ENCODE data around the gene ADGB.
"Not testable (repeated sequence)": the region's sequence is repeated elsewhere in the genome, so short reads cannot be mapped to it uniquely, and the experiment has no call there.

The ADGB gene

GRCh38 chr6:146598772-146599405, at the start of gene ADGB:
ADGB (plus strand) TSS chr6:146598972; CDS start chr6:146599041, 69 bp downstream.
- DNase-seq: peak; percentile 78

- DNase-seq: no peak
Observed at GRCh38 chr6:146550911-146551310, 47.9 kb upstream of the ADGB start.

GRCh38 chr6:146551545-146551944, 47.2 kb upstream of the ADGB start:
- no peak for DNase-seq

DNA sequence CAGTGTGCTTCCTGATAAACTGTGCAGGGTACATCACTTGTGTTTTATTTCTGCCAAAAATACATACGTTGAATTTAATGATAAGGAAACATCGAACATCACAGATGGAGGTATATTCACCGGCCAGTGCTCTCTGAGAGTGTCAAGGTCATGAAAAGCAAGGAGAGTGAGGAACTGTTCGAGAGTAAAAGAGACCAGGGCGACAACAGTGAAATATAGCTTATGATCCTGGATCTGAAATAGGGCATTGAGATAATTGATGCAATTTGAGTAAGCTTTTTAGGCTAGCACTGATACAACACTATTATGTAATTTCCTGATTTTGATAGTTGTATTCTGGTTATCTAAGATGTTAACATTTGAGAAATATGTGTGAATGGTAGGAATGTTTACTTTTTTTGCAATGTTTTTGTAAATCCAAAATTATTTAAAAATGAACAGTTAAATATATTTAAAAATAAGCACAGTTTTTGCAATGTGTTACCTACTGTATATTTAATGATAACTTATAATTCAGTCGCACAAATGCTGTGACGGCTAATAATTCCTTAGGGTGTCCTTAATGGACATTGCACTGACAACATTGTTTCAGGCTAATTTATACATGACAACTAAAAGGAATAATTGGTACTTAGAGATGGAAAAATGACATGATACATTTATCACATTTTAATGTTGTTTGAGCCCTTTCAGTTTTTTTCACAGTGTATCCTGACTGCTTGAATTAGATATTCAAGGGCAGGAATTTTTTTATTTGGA, 45.2 kb upstream of the ADGB start:
- no peak for DNase-seq

GRCh38 chr6:146560607-146561006, 38.2 kb upstream of the ADGB start:
- DNase-seq: peak; percentile 27

DNA sequence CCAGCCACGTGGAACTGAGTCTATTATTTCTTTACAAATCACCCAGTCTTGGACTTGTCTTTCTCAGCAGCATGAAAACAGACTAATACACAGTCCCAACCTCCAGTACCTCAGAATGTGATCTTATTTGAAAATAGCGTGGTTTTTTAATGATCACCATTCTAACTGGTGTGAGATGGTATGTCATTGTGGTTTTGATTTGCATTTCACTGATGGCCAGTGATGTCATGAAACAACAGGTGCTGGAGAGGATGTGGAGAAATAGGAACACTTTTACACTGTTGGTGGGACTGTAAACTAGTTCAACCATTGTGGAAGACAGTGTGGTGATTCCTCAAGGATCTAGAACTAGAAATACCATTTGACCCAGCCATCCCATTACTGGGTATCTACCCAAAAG, 32.1 kb upstream of the ADGB start:
- not testable (repeated sequence) for DNase-seq

DNA sequence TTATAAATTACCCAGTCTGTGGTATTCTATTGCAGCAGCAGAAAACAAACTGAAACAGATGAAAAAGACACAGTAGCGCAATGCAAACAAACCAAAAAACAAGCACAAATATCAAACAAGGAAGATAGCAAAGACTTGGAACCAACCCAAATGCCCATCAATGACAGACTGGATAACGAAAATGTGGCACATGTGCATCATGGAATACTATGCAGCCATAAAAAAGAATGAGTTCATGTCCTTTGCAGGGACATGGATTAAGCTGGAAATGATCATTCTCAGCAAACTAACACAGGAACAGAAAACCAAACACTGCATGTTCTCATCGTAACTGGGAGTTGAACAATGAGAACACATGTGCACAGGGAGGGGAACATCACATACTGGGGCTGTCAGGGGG, 30.2 kb upstream of the ADGB start:
- not testable (repeated sequence) for DNase-seq

DNA sequence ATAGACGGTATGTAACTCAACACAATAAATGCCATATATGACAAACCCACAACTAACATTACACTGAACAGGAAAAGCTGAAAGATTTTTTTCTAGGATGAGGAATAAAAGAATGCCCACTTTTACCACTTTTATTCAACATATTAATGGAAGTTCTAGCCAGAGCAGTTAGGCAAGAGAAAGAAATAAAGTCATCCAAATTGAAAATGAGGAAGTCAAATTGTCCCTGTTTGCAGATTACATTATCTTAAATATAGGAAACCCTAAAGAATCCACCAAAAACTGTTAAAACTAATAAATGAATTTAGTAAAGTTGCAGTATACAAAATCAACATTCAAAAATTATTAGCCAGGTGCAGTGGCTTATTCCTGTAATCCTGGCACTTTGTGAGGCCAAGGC, 24.6 kb upstream of the ADGB start:
- peak; percentile 16 for DNase-seq

DNA sequence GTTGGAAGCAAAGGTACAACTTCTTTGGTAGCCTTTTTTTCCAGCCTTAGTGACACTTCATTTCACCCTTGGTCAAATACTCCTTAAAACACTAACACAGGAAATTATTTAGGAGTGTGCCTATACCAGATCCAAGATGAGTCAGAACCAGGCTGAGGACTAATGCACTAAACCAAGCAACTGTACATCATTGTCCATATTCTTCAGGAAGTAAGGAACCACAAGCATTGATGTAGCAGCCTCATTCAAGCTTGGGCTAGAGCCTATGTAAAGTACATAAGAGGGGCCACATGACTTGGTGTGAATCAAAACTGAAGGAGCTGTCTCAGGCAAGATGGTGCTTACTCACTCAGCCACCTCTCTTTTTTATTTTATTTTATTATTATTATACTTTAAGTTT, 20.7 kb upstream of the ADGB start:
- peak; percentile 69 for DNase-seq

GRCh38 chr6:146581968-146582367, 16.8 kb upstream of the ADGB start:
- DNase-seq: no peak

GRCh38 chr6:146582857-146583256, 15.9 kb upstream of the ADGB start:
- DNase-seq: peak; percentile 96

DNA sequence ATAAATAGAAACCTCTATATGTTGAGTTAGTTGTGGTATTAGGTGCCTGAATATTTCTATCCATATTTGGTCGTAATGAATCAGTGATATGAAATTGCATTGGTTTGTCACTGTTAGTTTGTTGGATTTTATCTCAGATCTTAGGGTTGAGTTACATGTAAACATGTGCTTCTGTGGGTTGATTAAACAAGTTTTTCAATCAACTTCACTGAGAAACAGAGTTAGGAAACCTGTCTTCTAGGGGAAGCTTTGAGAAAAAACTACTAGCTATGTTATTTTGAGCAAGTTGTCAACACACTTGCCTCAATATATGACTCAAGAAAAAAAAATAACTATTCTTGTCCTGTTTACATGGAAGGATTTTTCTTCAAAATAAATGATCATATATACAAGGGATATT, 14.8 kb upstream of the ADGB start:
- DNase-seq: no peak

GRCh38 chr6:146587459-146587858, 11.3 kb upstream of the ADGB start:
- peak; percentile 74 for DNase-seq

- DNase-seq: peak; percentile 10
Observed at GRCh38 chr6:146590492-146590891, 8.3 kb upstream of the ADGB start.

GRCh38 chr6:146592451-146592850, 6.3 kb upstream of the ADGB start:
- DNase-seq: no peak

GRCh38 chr6:146593986-146594385, 4.8 kb upstream of the ADGB start:
- DNase-seq: peak; percentile 79

- peak; percentile 89 for DNase-seq
Observed at GRCh38 chr6:146594495-146594894, 4.3 kb upstream of the ADGB start.

GRCh38 chr6:146595972-146596731, 2.6 kb upstream of the ADGB start:
- peak; percentile 100 for DNase-seq

GRCh38 chr6:146601352-146601751, 2.6 kb downstream of the ADGB start:
- DNase-seq: no peak

DNA sequence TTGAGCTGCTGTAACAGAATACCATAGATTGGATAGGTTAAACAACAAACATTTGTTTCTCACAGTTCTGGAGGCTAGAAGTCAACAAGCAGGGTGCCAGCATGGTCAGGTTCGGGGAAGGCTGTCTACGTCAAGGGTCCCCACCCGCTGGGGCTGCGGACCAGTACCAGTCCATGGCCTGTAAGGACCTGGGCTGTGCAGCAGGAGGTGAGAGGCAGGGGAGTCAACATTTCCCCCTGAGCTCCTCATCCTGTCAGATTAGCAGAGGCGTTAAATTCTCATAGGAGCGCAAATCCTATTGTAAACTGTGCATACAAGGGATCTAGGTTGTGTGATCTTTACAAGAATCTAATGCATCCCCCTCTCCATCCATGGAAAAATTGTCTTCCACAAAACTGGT, 3.8 kb downstream of the ADGB start:
- no peak for DNase-seq

- no peak for DNase-seq
Observed at GRCh38 chr6:146613947-146614346, 15.2 kb downstream of the ADGB start.

- DNase-seq: peak; percentile 78
Observed at GRCh38 chr6:146620655-146621054, 21.9 kb downstream of the ADGB start.

DNA sequence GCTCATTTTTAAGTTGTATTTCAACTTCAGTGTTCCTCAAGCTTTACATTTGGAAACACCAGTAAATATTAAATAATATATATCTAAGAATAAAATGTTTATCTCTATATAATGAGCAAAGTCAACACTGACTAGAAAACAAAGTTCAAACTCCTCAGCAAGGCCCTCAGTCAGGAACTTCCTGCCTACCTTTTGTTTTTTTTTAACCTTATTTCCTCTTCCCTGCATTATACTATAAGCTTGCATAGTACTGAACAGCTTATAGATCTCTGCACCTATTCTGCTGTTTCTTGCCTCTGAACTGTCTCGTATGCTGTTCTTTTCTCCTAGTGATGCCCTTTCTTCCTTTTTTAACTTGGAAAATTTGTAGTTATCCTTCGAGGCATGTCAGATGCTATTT, 29.6 kb downstream of the ADGB start:
- no peak for DNase-seq

DNA sequence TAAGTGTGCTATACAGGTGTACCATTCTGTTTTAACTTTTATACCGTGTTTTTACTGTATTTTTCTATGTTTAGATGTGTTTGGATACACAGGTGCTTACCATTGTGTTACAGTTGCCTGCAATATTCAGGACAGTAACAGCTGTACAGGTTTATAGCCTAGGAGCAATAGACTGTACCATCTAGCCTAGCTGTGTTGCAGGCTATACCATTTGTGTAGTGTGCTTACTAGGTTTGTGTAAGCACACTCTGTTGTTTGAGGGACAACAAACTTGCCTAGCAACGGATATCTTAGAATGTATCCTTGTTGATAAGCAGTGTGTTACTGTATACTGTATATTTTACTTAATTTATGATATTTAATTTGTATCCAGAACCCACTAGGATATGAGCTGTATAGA, 35.2 kb downstream of the ADGB start:
- no peak for DNase-seq
